Raji (cell line): ENCODE measurements around the gene EIF2S2.

Experiments
- POLR2A ChIP-seq: IDR thresholded peaks from 2 replicates; pipeline ENCODE4 v1.6.1; 2011; ENCODE audit warnings: low read depth, low read length, control low read depth; ENCODE audit not compliant: insufficient read depth

Gene EIF2S2

GRCh38 chr20:34060970-34061369 lies 51.1 kb downstream of the EIF2S2 start:
- TF ChIP-seq POLR2A: no peak

DNA sequence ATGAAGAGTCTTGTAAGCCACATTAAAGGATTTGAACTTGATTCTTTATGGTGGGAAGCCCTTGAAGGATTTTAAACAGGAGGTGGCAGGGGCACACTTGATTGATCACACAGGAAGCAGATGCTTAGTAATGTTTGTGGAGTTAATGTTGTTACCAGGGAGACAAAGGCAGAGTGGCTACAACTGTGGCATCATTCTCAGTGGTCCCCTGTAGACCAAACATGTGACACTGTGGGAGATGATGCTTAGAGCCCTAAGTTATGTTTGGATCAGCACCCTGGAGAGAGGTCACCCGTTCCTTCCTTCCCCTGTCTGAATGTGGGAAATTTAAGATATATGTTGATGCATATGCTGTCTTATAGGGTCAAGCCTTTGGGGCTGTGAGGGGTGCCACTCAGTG lies 53.2 kb downstream of the EIF2S2 start:
- no peak for TF ChIP-seq POLR2A

DNA sequence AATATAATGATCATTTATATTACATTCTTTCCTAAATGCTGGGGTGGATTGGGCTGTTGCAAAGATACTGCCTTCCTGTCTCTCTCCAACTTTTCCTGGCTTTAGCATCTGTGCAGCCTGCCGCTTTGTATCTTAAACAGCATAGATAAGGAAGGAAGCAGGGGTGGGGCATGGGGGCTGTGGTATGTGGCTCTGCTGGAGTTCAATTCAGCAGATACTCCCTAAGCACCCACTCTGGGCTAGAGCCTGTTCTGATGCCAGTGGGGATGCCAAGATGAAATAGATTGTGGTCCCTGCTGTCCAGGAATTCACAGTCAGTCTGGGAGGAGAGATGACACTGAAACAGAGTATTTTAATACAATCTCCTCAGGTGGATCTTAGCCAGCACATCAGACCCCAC lies 56.8 kb downstream of the EIF2S2 start:
- no peak for TF ChIP-seq POLR2A

DNA sequence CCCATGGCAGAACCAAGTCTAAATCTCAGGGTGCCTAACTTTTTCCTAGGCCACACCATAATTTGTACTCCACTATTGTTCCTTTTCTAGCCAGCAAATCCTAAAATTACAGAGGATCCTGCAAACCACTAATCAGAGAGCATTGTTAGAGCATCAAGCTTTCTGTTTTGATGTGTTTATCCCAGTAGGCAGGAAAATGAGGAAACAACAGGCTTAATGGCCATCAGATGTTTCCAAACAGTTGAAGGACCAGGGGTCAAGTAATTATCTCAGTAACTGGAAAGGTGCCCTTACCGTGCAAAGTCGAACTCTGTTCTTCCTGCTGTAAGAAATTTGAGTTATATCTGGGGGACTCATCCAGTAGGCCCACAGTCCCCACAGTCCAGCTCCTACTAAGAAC lies 59.6 kb downstream of the EIF2S2 start:
- no peak for TF ChIP-seq POLR2A

- no peak for TF ChIP-seq POLR2A
Measured at GRCh38 chr20:34049897-34050695, 61.9 kb downstream of the EIF2S2 start.

- TF ChIP-seq POLR2A: no peak
Measured at GRCh38 chr20:34049389-34049788, 62.7 kb downstream of the EIF2S2 start.

- no peak for TF ChIP-seq POLR2A
Measured at GRCh38 chr20:34047917-34048316, 64.1 kb downstream of the EIF2S2 start.

GRCh38 chr20:34047010-34047687 lies 64.9 kb downstream of the EIF2S2 start:
- no peak for TF ChIP-seq POLR2A

GRCh38 chr20:34045930-34046725 lies 65.9 kb downstream of the EIF2S2 start:
- no peak for TF ChIP-seq POLR2A

DNA sequence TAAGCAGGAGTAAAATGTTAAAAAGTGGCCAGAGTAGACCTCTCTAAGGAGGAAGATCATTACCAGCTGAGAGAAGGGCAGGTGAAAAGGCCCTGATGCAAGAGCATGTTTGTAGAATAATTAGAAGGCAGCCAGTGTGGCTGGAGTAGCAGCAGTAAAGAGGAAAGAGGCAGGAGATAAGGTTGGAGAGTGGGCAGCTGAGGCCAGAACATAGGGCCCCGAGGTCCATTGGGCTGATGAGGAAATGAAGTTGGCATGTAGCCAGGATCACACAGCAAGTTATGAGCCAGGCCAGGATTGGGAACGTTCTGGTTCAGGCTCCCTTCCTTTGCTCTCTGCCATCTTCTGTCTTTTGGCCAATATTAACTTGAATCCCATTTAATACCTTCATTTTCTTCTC lies 66.7 kb downstream of the EIF2S2 start:
- no peak for TF ChIP-seq POLR2A

DNA sequence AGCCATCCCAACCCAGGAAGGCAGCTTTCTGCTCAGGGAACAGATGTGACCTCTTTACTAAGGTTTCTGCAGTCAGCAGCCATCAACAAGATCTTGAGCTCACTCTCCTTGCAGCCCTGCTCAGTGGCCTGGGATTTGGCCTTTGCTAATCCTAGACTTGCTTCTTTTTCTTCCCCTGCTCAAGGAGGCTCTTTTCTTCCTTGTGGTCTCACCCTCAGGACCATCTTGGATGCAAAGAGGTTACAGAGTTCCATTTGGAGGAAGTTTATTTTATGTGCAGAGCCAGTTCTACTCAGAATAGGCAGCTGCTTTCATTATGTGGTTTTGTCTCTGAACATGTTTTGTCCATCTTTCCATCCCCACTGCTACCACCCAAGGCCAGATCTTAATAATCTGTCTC lies 69.0 kb downstream of the EIF2S2 start:
- TF ChIP-seq POLR2A: no peak

- TF ChIP-seq POLR2A: no peak
Measured at GRCh38 chr20:34042262-34042661, 69.8 kb downstream of the EIF2S2 start.

- no peak for TF ChIP-seq POLR2A
Measured at GRCh38 chr20:34041226-34041625, 70.8 kb downstream of the EIF2S2 start.

- no peak for TF ChIP-seq POLR2A
Measured at GRCh38 chr20:34040300-34040995, 71.6 kb downstream of the EIF2S2 start.
